GM18870 (cell line): ENCODE measurements around the gene STK24.
"Not testable (repeated sequence)": the region's sequence is repeated elsewhere in the genome, so short reads cannot be mapped to it uniquely, and the experiment has no call there.

Experiments
- ATAC-seq: cut with Tn5 transposase; IDR thresholded peaks from one replicate; pipeline ENCODE4 v1.9.1; 2021; ENCODE audit warnings: moderate library complexity; ENCODE audit not compliant: unreplicated experiment

The STK24 gene

GRCh38 chr13:98416408-98416807 is 160.5 kb downstream of the STK24 start:
- ATAC-seq, result no peak

- ATAC-seq, result no peak
Observed at GRCh38 chr13:98415326-98416070, 161.4 kb downstream of the STK24 start.

GRCh38 chr13:98413796-98414195 is 163.1 kb downstream of the STK24 start:
- ATAC-seq, result no peak

- ATAC-seq, result not testable (repeated sequence)
Observed at GRCh38 chr13:98413278-98413677, 163.6 kb downstream of the STK24 start.

GRCh38 chr13:98411617-98412265 is 165.2 kb downstream of the STK24 start:
- ATAC-seq, result no peak

- ATAC-seq, result no peak
Observed at GRCh38 chr13:98411013-98411412, 165.9 kb downstream of the STK24 start.

- ATAC-seq, result no peak
Observed at GRCh38 chr13:98410612-98411011, 166.3 kb downstream of the STK24 start.

GRCh38 chr13:98409281-98409680 is 167.6 kb downstream of the STK24 start:
- no peak for ATAC-seq

GRCh38 chr13:98407575-98407974 is 169.3 kb downstream of the STK24 start:
- ATAC-seq, result no peak

- ATAC-seq, result no peak
Observed at GRCh38 chr13:98406971-98407370, 169.9 kb downstream of the STK24 start.

- ATAC-seq, result no peak
Observed at GRCh38 chr13:98406427-98406826, 170.5 kb downstream of the STK24 start.

- ATAC-seq, result no peak
Observed at GRCh38 chr13:98405690-98406344, 171.1 kb downstream of the STK24 start.

- ATAC-seq, result no peak
Observed at GRCh38 chr13:98405107-98405571, 171.8 kb downstream of the STK24 start.

- ATAC-seq, result no peak
Observed at GRCh38 chr13:98403076-98403475, 173.8 kb downstream of the STK24 start.

- no peak for ATAC-seq
Observed at GRCh38 chr13:98401934-98402333, 175.0 kb downstream of the STK24 start.

GRCh38 chr13:98399756-98400155 is 177.2 kb downstream of the STK24 start:
- no peak for ATAC-seq

- ATAC-seq, result no peak
Observed at GRCh38 chr13:98398581-98398980, 178.3 kb downstream of the STK24 start.

- no peak for ATAC-seq
Observed at GRCh38 chr13:98397861-98398260, 179.0 kb downstream of the STK24 start.

- ATAC-seq, result no peak
Observed at GRCh38 chr13:98397221-98397620, 179.7 kb downstream of the STK24 start.

GRCh38 chr13:98396071-98396710 is 180.7 kb downstream of the STK24 start:
- ATAC-seq, result no peak
